Vagina (tissue), 2 donors: ENCODE data around the gene TNS1.

Experiments
- POLR2AphosphoS5 ChIP-seq, 2 donors: sonication (generic); formaldehyde crosslinking; IDR thresholded peaks; one replicate each; pipeline ENCODE4 v1.9.0; 2017; ENCODE audit warnings: antibody characterized with exemption in 2 of 2, mild to moderate bottlenecking in 2 of 2, low read depth in 1 of 2; ENCODE audit not compliant: insufficient read depth in 1 of 2
- TF ChIP-seq, protein P1 (sequence below), 3 experiments: fragments of 450-650 bp in 2 of 3; fragments of 200-600 bp in 1 of 3; sonication (generic) in 1 of 3; IDR thresholded peaks; one replicate each; pipeline ENCODE4 v1.5.1; 2017 to 2019; ENCODE audit warnings: antibody characterized with exemption in 3 of 3, mild to moderate bottlenecking in 2 of 3, moderate library complexity in 2 of 3

DNA sequence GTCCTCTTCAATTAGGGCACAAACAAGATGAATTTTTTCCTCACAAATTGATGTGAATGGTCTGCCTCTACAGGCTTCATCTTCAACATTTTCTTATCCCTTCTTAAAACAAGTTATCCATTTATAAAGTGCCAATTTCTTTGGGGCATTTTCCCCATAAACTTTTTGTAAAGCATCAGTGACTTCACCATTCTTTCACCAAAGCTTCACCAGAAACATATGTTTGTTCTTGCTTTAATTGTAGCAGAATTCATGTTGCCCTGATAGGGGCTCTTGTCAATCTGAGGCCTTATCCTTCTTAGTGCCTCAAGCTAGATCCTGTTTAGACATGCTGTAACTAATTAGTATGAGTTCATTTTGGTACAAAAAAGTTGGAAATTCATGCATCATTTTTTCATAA lies 226.2 kb downstream of the TNS1 start:
- TF ChIP-seq, protein P1, sequence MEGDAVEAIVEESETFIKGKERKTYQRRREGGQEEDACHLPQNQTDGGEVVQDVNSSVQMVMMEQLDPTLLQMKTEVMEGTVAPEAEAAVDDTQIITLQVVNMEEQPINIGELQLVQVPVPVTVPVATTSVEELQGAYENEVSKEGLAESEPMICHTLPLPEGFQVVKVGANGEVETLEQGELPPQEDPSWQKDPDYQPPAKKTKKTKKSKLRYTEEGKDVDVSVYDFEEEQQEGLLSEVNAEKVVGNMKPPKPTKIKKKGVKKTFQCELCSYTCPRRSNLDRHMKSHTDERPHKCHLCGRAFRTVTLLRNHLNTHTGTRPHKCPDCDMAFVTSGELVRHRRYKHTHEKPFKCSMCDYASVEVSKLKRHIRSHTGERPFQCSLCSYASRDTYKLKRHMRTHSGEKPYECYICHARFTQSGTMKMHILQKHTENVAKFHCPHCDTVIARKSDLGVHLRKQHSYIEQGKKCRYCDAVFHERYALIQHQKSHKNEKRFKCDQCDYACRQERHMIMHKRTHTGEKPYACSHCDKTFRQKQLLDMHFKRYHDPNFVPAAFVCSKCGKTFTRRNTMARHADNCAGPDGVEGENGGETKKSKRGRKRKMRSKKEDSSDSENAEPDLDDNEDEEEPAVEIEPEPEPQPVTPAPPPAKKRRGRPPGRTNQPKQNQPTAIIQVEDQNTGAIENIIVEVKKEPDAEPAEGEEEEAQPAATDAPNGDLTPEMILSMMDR (IDR thresholded peaks at IDR 0.05) = no peak
- TF ChIP-seq POLR2AphosphoS5 (IDR thresholded peaks at IDR 0.05; ENCODE audit: insufficient read depth in 1 of 2, low read depth in 1 of 2) = no peak
